ENCODE results near the gene PHTF2.

- TF ChIP-seq CREB5 (CRISPR knock-in tag; IDR thresholded peaks at IDR 0.05; ENCODE audit: low read depth) (no peak), RARB (CRISPR knock-in tag; IDR thresholded peaks at IDR 0.05) (no peak), GLIS3 (CRISPR knock-in tag; IDR thresholded peaks at IDR 0.05) (no peak), ZFP3 (CRISPR knock-in tag; IDR thresholded peaks at IDR 0.05) (no peak), SNAI2 (CRISPR knock-in tag; IDR thresholded peaks at IDR 0.05) (no peak), ISL1 (CRISPR knock-in tag; IDR thresholded peaks at IDR 0.05) (no peak), PATZ1 (CRISPR knock-in tag; IDR thresholded peaks at IDR 0.05; ENCODE audit: borderline replicate concordance) (no peak), PPARA (CRISPR knock-in tag; IDR thresholded peaks at IDR 0.05; ENCODE audit: borderline replicate concordance) (no peak), CSDC2 (CRISPR knock-in tag; IDR thresholded peaks at IDR 0.05) (no peak)
These were observed 187.4 kb downstream of the PHTF2 start for GRCh38 chr7:77985974-77986339.

Measured in SK-N-SH treated with all-trans-retinoic acid at 6 μM for 48 hours (cell line).